Caco-2 (cell line): Measurements from ENCODE around the gene OXSR1. TPM values are rescaled to one million over a fixed set of nuclear protein-coding genes. Genes with fewer than 3 reads are reported as not detected.

Experiments
- BruUV-seq: library from RNA; stranded (reverse); fragments of 400-500 nt; replicated peaks from 2 replicates; lab custom pipeline; 2021; lab: Mats Ljungman, UMichigan
- CTCF ChIA-PET: fragments of 300-600 bp; sonication (Branson Sonifier 250); formaldehyde crosslinking; loops from one replicate; lab custom pipeline; 2022; ENCODE audit warnings: antibody characterized with exemption; lab: Charles Lee
- POLR2A ChIA-PET: fragments of 300-600 bp; sonication (Branson Sonifier 250); formaldehyde crosslinking; loops from one replicate; lab custom pipeline; 2022; ENCODE audit warnings: antibody characterized with exemption; lab: Charles Lee
- DNase-seq, 2 experiments: peaks; one replicate each; pipeline versions ENCODE4 v3.0.0 to v3.0.0-alpha.2; 2020 to 2022
- H3K27me3 ChIP-seq: replicated peaks from 2 replicates; pipeline ENCODE4 v1.6.0; 2011; ENCODE audit warnings: low read length; ENCODE audit not compliant: control insufficient read depth, insufficient read depth
- H3K36me3 ChIP-seq: 2 replicates; pipeline ENCODE4 v1.5.1; 2011; ENCODE audit warnings: low read length; ENCODE audit not compliant: control insufficient read depth, insufficient read depth
- H3K4me1 ChIP-seq: fragments of 250-450 bp; sonication (Bioruptor Pico); 2 replicates; pipeline ENCODE4 v1.5.1; 2020; ENCODE audit warnings: mild to moderate bottlenecking
- H3K4me3 ChIP-seq: 2 replicates; pipeline ENCODE4 v1.5.1; 2011; ENCODE audit warnings: low read depth, mild to moderate bottlenecking, control low read depth, low read length
- H3K9me3 ChIP-seq: fragments of 250-450 bp; sonication (Bioruptor Pico); 2 replicates; pipeline ENCODE4 v1.5.1; 2020; ENCODE audit warnings: mild to moderate bottlenecking, moderate library complexity
- H3K27ac Mint-ChIP-seq: one replicate; pipeline ENCODE4 v1.8.0; 2022; ENCODE audit warnings: mixed read lengths; ENCODE audit not compliant: unreplicated experiment
- H3K27me3 Mint-ChIP-seq: one replicate; pipeline ENCODE4 v1.8.0; 2022; ENCODE audit warnings: mixed read lengths; ENCODE audit not compliant: insufficient read depth, unreplicated experiment
- H3K36me3 Mint-ChIP-seq: one replicate; pipeline ENCODE4 v1.8.0; 2022; ENCODE audit warnings: mild to moderate bottlenecking, mixed read lengths; ENCODE audit not compliant: insufficient read depth, unreplicated experiment
- H3K4me1 Mint-ChIP-seq: one replicate; pipeline ENCODE4 v1.8.0; 2022; ENCODE audit warnings: low read depth, mixed read lengths; ENCODE audit not compliant: unreplicated experiment
- H3K4me3 Mint-ChIP-seq: one replicate; pipeline ENCODE4 v1.8.0; 2022; ENCODE audit warnings: mild to moderate bottlenecking, moderate library complexity, mixed read lengths; ENCODE audit not compliant: unreplicated experiment
- H3K9me3 Mint-ChIP-seq: one replicate; pipeline ENCODE4 v1.8.0; 2022; ENCODE audit warnings: mixed read lengths; ENCODE audit not compliant: unreplicated experiment
- CTCF ChIP-seq, 2 experiments: fragments of 200-600 bp in 1 of 2; IDR thresholded peaks; 1 replicate in 1 of 2; 2 replicates in 1 of 2; pipeline versions ENCODE4 v1.5.1 to v1.8.0; 2011 to 2022; ENCODE audit warnings: antibody characterized with exemption in 1 of 2, control low read depth in 1 of 2, inconsistent platforms in 1 of 2, low read depth in 1 of 2, low read length in 1 of 2, mild to moderate bottlenecking in 1 of 2, moderate library complexity in 1 of 2; ENCODE audit not compliant: insufficient read depth in 1 of 2, severe bottlenecking in 1 of 2, unreplicated experiment in 1 of 2
- intact Hi-C: fragments of 100-400 bp; cut with micrococcal nuclease; formaldehyde crosslinking; loops from one replicate; pipeline ENCODE4 v1.10.0; 2022; ENCODE audit not compliant: unreplicated experiment
- total RNA-seq: library from RNA; stranded (reverse); gene quantifications from 2 replicates; pipeline ENCODE4 v1.2.3, GENCODE V29; 2022

Gene OXSR1
- total RNA-seq, 1 experiment from 2014 or later, result 39.2 TPM

GRCh38 chr3:38247366-38248035, 82.2 kb downstream of the OXSR1 start:
- Mint-ChIP-seq H3K36me3 (peaks cover 45% of the 10 kb centered on the region), H3K4me1 (no peaks in the 10 kb centered on the region), H3K27ac (no peak overlapping the region), H3K9me3 (no peaks in the 10 kb centered on the region), H3K27me3 (no peaks in the 10 kb centered on the region), H3K4me3 (no peak overlapping the region)
- H3K4me3 ChIP-seq, result no peak overlapping the region
- ChIA-PET CTCF (interaction anchor here (1.1 kb wide), 1 partner anchor 83 kb away, joined by 3 read pairs; the partner anchor contains the start of gene OXSR1), POLR2A (interaction anchor here (0.6 kb wide), 1 partner anchor 139 kb away, joined by 3 read pairs; no protein-coding TSS in a partner anchor)
- intact Hi-C loops, result loop anchor here (1.0 kb wide), 1 partner anchor 129 kb away; no protein-coding TSS in a partner anchor
- no TSS peak for BruUV-seq
- TF ChIP-seq CTCF (IDR thresholded peaks at IDR 0.05; ENCODE audit: insufficient read depth in 1 of 2, low read depth in 1 of 2, low read length in 1 of 2, severe bottlenecking in 1 of 2, unreplicated experiment in 1 of 2), result peak in 1 of 2 experiments; percentile 18
- DNase-seq, result peak in 1 of 2 experiments; percentile 16
- peaks cover 1% of the 10 kb centered on the region; the same call in 1 of the 2 replicates for H3K36me3 ChIP-seq
- no peaks in the 10 kb centered on the region for H3K4me1 ChIP-seq
- H3K27me3 ChIP-seq, result no peaks in the 10 kb centered on the region
- H3K9me3 ChIP-seq, result no peaks in the 10 kb centered on the region

- Mint-ChIP-seq H3K9me3 (no peaks in the 10 kb centered on the region), H3K27ac (no peak overlapping the region), H3K4me1 (no peaks in the 10 kb centered on the region), H3K36me3 (peaks cover 51% of the 10 kb centered on the region), H3K27me3 (no peaks in the 10 kb centered on the region), H3K4me3 (no peak overlapping the region)
- no peak for TF ChIP-seq CTCF (IDR thresholded peaks at IDR 0.05; ENCODE audit: insufficient read depth in 1 of 2, low read depth in 1 of 2, low read length in 1 of 2, severe bottlenecking in 1 of 2, unreplicated experiment in 1 of 2)
- no TSS peak for BruUV-seq
- Histone ChIP-seq H3K27me3 (no peaks in the 10 kb centered on the region), H3K9me3 (no peaks in the 10 kb centered on the region), H3K36me3 (peaks cover 1% of the 10 kb centered on the region; the same call in 1 of the 2 replicates), H3K4me3 (no peak overlapping the region), H3K4me1 (no peaks in the 10 kb centered on the region)
- POLR2A ChIA-PET, result interaction anchor here (0.8 kb wide), 1 partner anchor 85 kb away, joined by 5 read pairs; the partner anchor contains the start of gene OXSR1
- no peak for DNase-seq
- intact Hi-C loops, result no loop called here
- CTCF ChIA-PET, result no interaction called here
Observed at GRCh38 chr3:38250198-38250597, 84.9 kb downstream of the OXSR1 start.

GRCh38 chr3:38251197-38251596, 85.9 kb downstream of the OXSR1 start:
- Histone ChIP-seq H3K9me3 (no peaks in the 10 kb centered on the region), H3K36me3 (peaks cover 1% of the 10 kb centered on the region; the same call in 1 of the 2 replicates), H3K27me3 (no peaks in the 10 kb centered on the region), H3K4me3 (no peak overlapping the region), H3K4me1 (no peaks in the 10 kb centered on the region)
- Mint-ChIP-seq H3K27ac (no peak overlapping the region), H3K27me3 (no peaks in the 10 kb centered on the region), H3K9me3 (no peaks in the 10 kb centered on the region), H3K36me3 (peaks cover 51% of the 10 kb centered on the region), H3K4me1 (no peaks in the 10 kb centered on the region), H3K4me3 (no peak overlapping the region)
- DNase-seq, result no peak
- no peak for TF ChIP-seq CTCF (IDR thresholded peaks at IDR 0.05; ENCODE audit: insufficient read depth in 1 of 2, low read depth in 1 of 2, low read length in 1 of 2, severe bottlenecking in 1 of 2, unreplicated experiment in 1 of 2)
- ChIA-PET POLR2A (no interaction called here), CTCF (no interaction called here)
- no TSS peak for BruUV-seq
- intact Hi-C loops, result no loop called here
